ENCODE measurements around the gene FOSL1.
A peak's percentile ranks its signal among the peaks of the same experiment; 100 is the strongest.

FOSL1 gene

DNA sequence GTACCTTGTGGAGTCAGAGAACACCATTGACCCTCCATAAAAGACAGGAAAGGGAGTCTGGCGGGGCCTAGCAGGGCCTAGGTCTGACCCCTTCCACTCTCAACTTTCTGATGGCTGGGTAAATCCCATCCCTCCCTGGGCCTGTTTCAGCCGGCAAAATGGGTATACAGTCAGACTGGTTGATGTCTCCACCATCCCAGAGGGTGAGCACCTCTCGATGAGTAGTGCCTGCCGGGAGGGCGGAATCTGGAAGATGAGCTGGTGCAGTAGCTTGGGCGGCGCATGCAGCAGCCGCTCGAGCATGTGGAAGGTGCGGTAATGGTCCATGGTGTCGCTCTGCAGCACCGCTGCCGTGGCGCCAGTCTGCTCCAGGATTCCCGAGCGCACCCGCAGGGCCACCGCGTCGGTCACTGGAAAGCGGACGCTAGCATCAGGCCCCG lies 12.4 kb downstream of the FOSL1 start:
- no peaks in the 10 kb centered on the region for H3K9me3 Mint-ChIP-seq

DNA sequence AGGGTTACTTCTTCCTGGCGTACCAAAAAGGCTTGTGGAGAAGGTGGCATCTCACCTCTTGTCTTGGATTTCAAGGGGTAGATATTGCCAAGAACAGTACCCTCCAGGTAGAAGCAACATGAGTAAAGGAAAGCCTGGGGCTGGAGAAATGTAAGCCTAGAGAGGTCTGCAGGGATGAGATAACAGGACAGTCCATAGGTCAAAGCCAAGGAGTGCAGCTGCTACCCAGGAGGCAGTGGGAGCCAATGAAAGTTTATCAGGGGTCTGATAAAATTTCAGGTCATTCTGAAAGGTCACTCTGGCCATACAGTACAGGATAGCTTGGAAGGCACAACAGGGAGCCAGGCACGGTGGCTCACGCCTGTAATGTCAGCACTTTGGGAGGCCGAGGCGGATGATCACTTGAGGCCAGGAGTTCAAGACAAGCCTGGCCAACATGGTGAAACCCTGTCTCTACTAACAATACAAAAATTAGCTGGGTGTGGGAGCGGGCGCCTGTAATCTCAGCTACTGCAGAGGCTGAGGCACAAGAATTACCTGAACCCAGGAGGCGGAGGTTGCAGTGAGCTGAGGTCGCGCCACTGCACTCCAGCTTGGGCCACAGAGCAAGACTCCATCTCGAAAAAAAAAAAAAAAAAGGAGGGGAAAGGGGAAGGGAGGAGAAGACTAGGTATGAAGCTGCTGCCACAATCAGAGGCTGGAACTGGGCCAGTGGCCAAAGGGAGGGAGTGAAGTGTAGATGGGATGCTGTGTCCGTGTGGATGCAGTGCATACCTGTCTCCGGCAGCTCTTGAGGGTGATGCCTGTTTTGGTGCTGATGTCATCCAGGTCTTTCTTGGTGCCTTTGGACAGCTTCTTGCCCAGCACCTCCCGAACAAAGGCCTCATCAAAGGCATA lies 13.1 kb downstream of the FOSL1 start:
- Mint-ChIP-seq H3K27ac (peak overlapping the region; percentile 76), H3K9me3 (no peaks in the 10 kb centered on the region), H3K4me3 (peak overlapping the region; percentile 96), H3K36me3 (peaks cover 35% of the 10 kb centered on the region), H3K4me1 (peaks cover 63% of the 10 kb centered on the region), H3K27me3 (no peaks in the 10 kb centered on the region)
- no peak for DNase-seq
- CTCF ChIA-PET = interaction anchor here (0.7 to 10.9 kb wide), 13 partner anchors 9 to 176 kb away, joined by 3 to 142 read pairs (median 7); partner anchors contain the start of genes CFL1, FOSL1, KAT5 and MUS81

More for the DNA sequence above, 12.4 kb downstream of the FOSL1 start:
- Mint-ChIP-seq H3K27me3 (no peaks in the 10 kb centered on the region), H3K4me3 (peak overlapping the region; percentile 96), H3K36me3 (peaks cover 41% of the 10 kb centered on the region), H3K4me1 (peaks cover 69% of the 10 kb centered on the region), H3K27ac (peak overlapping the region; percentile 94)
- CTCF ChIA-PET = interaction anchor here (0.7 to 10.9 kb wide), 21 partner anchors 10 to 176 kb away, joined by 3 to 142 read pairs (median 6); partner anchors contain the start of genes C11orf68, CFL1, FOSL1 and KAT5
- DNase-seq = no peak

DNA sequence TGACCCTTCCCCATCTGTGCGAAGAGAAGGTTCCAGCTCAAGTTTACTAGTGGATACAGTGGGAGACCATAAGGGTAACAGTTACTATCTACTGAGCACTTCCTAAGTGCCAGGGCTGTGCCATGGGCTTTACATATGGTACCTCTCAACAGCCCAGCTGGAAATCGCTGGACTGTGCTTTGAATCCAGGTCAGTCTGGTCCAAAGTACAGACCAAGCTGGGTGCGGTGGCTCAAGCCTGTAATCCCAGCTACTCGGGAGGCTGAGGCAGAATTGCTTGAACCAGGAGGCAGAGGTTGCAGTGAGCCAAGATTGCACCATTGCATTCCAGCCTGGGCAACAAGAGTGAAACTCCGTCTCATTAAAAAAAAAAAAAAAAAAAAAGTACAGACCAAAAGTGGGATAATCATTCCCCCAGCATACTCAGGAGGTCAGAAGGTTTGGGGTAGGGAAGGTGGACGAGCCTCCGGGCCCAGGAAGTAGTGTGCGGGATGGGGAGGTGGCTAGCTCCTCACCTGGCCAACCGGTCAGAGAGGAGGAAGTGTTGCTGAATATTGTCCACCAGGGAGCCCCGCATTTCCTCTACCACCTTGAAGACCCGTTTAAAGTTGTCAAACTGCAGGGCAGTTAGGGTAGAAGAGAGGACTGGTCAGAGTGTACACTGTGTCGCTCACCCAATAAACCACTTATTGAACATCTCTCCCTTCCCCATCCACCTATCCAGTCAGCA lies 14.2 kb downstream of the FOSL1 start:
- CTCF ChIA-PET = interaction anchor here (0.8 to 10.9 kb wide), 22 partner anchors 8 to 174 kb away, joined by 3 to 142 read pairs (median 10); partner anchors contain the start of genes BANF1, CATSPER1, CFL1 and EIF1AD

DNA sequence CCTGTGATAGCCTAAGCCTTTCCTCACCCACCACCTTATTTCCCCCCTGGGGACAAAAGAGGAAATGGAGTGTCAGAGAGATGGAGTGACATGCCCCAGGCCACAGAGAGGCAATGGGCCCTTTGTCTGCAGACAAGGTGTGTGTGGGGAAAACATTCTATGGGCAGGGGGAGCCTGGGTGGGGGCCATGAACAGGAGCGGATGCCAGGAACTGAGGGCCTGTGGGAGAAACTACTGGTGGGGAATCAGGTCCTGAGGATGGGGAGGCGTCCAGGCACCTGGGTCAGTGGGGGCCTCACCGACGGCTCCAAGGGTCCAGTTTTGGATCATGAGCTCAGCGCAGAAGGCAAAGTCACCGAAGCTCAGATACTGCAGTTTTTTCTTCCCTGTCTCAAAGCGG lies 15.0 kb downstream of the FOSL1 start:
- H3K36me3 Mint-ChIP-seq = peaks cover 35% of the 10 kb centered on the region
- CTCF ChIA-PET = interaction anchor here (0.8 to 10.9 kb wide), 33 partner anchors 8 to 173 kb away, joined by 3 to 142 read pairs (median 7); partner anchors contain the start of genes BANF1, C11orf68, CATSPER1 and CFL1
- peaks cover 72% of the 10 kb centered on the region for H3K4me1 Mint-ChIP-seq
- H3K9me3 Mint-ChIP-seq = no peaks in the 10 kb centered on the region
- H3K27ac Mint-ChIP-seq = peak overlapping the region; percentile 58
- H3K4me3 Mint-ChIP-seq = no peak overlapping the region
- H3K27me3 Mint-ChIP-seq = no peaks in the 10 kb centered on the region
- no peak for DNase-seq

More for the DNA sequence above, 14.2 kb downstream of the FOSL1 start:
- Mint-ChIP-seq H3K4me1 (peaks cover 66% of the 10 kb centered on the region), H3K4me3 (peak overlapping the region; percentile 96), H3K27me3 (no peaks in the 10 kb centered on the region), H3K27ac (no peak overlapping the region), H3K36me3 (peaks cover 35% of the 10 kb centered on the region), H3K9me3 (no peaks in the 10 kb centered on the region)
- no peak for DNase-seq

DNA sequence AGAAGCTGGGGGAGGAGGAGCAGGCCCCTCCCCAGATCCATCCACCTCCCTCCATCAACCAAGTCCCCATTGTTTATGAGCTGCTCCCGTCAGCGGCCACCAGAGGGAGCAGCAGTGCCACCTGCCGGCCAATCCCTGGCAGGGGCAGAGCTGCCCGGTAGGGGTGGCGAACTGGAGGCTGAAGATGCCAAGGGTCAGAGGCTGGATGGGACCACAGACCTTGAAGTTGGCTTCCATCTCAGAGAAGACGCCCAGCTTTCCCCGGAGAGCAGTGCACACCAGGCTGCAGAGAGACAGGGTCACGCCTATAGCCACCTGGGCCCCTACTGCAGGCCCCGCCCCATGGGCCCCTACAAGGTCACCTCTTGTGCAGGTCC lies 15.5 kb downstream of the FOSL1 start:
- Mint-ChIP-seq H3K4me1 (peaks cover 71% of the 10 kb centered on the region), H3K4me3 (no peak overlapping the region), H3K27me3 (no peaks in the 10 kb centered on the region), H3K36me3 (peaks cover 35% of the 10 kb centered on the region), H3K27ac (peak overlapping the region; percentile 58), H3K9me3 (no peaks in the 10 kb centered on the region)
- CTCF ChIA-PET = interaction anchor here (0.6 to 10.9 kb wide), 35 partner anchors 8 to 173 kb away, joined by 3 to 142 read pairs (median 7); partner anchors contain the start of genes C11orf68, CATSPER1, CFL1 and FOSL1
- peak; percentile 88 for DNase-seq

DNA sequence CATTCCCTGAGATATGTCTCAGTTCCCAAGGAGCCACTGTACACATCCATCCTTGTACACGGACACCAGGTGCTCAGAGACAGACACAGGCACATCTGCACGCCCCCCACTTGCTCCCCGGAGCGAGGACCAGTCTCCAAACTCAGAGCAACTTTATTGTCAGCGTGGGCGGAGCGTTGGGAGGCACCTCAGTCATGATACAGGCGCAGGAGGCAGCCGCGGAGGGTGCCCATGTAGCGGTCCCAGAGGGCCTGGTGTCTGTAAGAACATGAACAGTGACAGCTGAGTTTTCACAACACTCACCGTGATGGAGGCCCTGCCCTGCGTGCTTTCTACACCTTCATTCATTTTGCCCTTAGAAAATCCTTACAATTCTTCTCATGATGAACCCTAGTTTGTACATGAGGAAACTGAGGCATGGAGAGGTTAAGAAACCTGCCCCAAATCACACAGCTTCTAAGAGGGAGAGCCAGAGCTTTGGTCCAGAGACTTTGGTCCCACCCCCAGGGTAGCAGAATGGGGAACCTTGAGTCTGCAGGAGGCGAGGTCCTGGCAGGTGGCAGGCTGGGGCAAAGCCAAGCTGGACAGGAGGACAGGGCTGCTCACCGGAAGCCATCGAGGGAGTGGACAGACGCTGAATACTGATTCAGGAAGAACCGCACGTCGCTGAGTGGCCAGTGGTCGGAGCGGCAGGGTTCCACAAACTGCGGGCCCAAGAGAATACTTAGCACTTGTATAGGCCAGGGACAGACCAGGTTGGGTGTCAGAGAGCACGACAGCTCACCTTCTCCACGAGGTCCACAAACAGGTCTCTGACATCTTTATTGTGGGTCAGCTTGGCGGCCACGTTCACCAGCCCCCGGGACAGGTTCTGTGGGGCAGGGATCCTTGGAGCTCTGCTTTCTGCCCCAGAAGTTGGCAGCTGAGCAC lies 16.1 kb downstream of the FOSL1 start:
- Mint-ChIP-seq H3K27ac (peak overlapping the region; percentile 58), H3K4me1 (peaks cover 71% of the 10 kb centered on the region), H3K4me3 (no peak overlapping the region), H3K9me3 (no peaks in the 10 kb centered on the region), H3K36me3 (peaks cover 35% of the 10 kb centered on the region), H3K27me3 (no peaks in the 10 kb centered on the region)
- no peak for DNase-seq
- CTCF ChIA-PET = interaction anchor here (0.6 to 10.9 kb wide), 34 partner anchors 10 to 172 kb away, joined by 3 to 142 read pairs (median 6); partner anchors contain the start of genes C11orf68, CATSPER1, CFL1 and FOSL1

DNA sequence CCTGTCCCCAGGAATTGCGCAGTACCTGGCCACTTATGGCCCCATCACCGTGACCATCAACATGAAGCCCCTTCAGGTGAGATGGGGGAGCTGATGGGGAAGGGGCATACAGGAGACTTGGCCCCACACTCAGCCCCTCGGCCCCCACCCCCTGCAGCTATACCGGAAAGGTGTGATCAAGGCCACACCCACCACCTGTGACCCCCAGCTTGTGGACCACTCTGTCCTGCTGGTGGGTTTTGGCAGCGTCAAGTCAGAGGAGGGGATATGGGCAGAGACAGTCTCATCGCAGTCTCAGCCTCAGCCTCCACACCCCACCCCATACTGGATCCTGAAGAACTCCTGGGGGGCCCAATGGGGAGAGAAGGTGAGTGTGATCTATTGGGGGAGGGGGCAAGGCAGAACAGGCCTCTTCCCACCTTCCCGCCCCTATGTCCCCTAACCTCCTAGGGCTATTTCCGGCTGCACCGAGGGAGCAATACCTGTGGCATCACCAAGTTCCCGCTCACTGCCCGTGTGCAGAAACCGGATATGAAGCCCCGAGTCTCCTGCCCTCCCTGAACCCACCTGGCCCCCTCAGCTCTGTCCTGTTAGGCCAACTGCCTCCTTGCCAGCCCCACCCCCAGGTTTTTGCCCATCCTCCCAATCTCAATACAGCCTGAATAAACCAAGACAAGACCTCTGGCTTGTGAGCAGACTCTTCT lies 17.0 kb downstream of the FOSL1 start:
- no peak overlapping the region for H3K27ac Mint-ChIP-seq
- DNase-seq = no peak
- H3K4me1 Mint-ChIP-seq = peaks cover 70% of the 10 kb centered on the region
- no peaks in the 10 kb centered on the region for H3K27me3 Mint-ChIP-seq
- no peaks in the 10 kb centered on the region for H3K9me3 Mint-ChIP-seq
- peaks cover 34% of the 10 kb centered on the region for H3K36me3 Mint-ChIP-seq
- CTCF ChIA-PET = interaction anchor here (0.7 to 10.9 kb wide), 13 partner anchors 9 to 171 kb away, joined by 3 to 142 read pairs (median 14); partner anchors contain the start of genes CFL1, FOSL1, KAT5 and MUS81
- no peak overlapping the region for H3K4me3 Mint-ChIP-seq

DNA sequence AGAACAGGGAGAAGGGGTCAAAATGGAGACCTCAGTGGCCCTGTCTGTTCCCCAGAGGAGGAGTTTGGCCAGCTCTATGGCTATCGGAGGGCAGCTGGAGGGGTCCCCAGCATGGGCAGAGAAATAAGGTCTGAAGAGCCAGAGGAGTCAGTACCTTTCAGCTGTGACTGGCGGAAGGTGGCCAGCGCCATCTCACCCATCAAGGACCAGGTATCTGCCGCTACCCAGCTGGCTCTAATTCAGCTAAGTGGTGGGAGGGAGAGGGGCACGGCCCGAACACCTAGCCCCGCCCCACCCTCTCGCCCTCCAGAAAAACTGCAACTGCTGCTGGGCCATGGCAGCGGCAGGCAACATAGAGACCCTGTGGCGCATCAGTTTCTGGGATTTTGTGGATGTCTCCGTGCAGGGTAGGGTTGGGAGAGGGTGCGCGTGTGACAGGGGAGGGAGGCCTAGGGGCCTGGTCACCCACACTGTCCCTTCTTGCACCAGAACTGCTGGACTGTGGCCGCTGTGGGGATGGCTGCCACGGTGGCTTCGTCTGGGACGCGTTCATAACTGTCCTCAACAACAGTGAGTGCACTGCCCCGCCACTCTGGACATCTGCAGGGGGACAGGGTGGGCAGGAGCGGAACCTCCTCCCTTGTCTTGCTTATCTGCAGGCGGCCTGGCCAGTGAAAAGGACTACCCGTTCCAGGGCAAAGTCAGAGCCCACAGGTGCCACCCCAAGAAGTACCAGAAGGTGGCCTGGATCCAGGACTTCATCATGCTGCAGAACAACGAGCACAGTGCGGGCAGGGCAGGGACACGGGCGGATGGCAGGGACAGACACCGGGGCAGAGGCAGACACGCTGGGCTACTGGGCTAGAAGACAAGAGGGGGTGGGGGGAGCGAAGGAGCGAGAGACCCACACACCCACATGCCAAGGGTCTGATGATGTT lies 17.8 kb downstream of the FOSL1 start:
- Mint-ChIP-seq H3K4me1 (peaks cover 68% of the 10 kb centered on the region), H3K27me3 (no peaks in the 10 kb centered on the region), H3K4me3 (no peak overlapping the region), H3K36me3 (peaks cover 31% of the 10 kb centered on the region), H3K27ac (peak overlapping the region; percentile 16), H3K9me3 (no peaks in the 10 kb centered on the region)
- no peak for DNase-seq
- CTCF ChIA-PET = interaction anchor here (1.4 to 10.9 kb wide), 6 partner anchors 8 to 106 kb away, joined by 4 to 142 read pairs (median 57); partner anchors contain the start of genes CCDC85B, CFL1, FOSL1 and MUS81

DNA sequence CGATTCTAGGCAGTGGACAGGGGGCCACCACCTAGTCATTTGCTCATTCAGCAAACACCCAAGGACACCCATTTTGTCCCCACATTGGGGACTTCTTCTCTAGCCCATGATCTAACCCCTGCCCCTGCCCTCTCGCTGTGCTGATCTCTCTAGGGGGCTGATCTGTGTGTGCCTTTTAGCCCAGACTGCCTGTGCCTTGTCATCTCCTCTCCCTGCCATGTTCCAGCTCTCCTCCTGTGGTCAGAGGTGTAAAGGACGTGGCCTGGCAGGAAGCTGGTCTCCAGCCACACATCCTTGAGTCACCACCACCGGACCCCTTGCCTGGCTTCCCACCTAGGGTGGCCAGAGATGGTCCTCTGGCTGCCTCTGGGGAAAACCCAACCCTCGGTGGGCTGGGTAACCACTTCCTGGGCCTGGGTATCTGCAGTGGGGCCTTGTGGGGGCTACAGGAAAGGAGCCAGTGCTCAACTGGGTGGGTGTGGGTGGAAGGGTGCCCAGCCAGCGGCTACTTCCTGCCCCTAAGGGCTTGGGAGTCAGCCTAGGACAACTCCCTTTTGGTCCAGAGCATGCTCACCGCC lies 19.3 kb downstream of the FOSL1 start:
- H3K27me3 Mint-ChIP-seq = no peaks in the 10 kb centered on the region
- DNase-seq = no peak

DNA sequence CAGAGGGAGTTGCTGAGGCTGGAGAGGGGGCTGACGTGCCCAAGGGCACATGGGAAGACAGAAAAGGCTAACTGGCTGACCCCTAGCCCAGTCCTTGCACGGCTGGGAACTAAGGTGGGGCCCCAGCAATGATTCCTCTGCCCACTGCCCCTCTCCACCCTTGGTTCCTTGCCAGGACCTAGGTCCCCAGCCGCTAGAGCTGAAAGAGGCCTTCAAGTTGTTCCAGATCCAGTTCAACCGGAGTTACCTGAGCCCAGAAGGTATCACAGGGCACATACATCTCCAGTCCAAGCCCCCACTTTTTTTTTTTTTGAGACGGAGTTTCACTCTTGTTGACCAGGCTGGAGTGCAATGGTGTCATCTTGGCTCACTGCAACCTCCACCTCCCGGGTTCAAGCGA lies 20.2 kb downstream of the FOSL1 start:
- Mint-ChIP-seq H3K4me1 (peaks cover 59% of the 10 kb centered on the region), H3K27me3 (no peaks in the 10 kb centered on the region), H3K9me3 (no peaks in the 10 kb centered on the region), H3K27ac (no peak overlapping the region), H3K4me3 (peak overlapping the region; percentile 75), H3K36me3 (peaks cover 11% of the 10 kb centered on the region)
- DNase-seq = no peak
- CTCF ChIA-PET = interaction anchor here (0.6 to 7.8 kb wide), 2 partner anchors 108 to 371 kb away, joined by 3 to 126 read pairs; no protein-coding TSS in a partner anchor

More for the DNA sequence above, 19.3 kb downstream of the FOSL1 start:
- H3K9me3 Mint-ChIP-seq = no peaks in the 10 kb centered on the region
- H3K36me3 Mint-ChIP-seq = peaks cover 19% of the 10 kb centered on the region
- H3K4me3 Mint-ChIP-seq = peak overlapping the region; percentile 75
- CTCF ChIA-PET = interaction anchor here (1.4 to 7.8 kb wide), 3 partner anchors 9 to 107 kb away, joined by 4 to 126 read pairs (median 7); partner anchors contain the start of genes CCDC85B and MUS81
- H3K27ac Mint-ChIP-seq = peak overlapping the region; percentile 85
- H3K4me1 Mint-ChIP-seq = peaks cover 63% of the 10 kb centered on the region

DNA sequence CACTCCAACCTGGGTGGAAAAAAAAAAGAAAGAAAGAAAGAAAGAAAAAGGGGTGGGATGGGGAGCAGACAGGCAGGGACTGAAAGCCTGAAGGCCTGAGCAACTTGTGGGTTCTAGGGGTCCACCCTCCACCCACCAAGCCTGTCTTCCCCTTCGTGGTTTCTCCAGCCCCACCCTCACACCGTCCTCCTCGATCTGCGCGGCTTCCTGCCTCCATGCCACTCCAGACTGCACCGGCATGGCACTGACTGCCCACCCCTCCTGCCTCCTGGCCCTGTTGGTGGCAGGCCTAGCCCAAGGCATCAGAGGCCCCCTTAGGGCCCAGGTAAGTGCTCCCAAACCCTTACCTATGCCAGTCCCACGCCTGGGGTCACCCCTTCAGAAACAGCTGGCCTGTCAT lies 20.6 kb downstream of the FOSL1 start, which contains the start of gene CTSW:
Gene CTSW (plus strand): TSS at position 221 of the 400 bp plus-strand sequence. CDS start 18 bp downstream, at position 239.
- H3K27me3 Mint-ChIP-seq = no peaks in the 10 kb centered on the region
- peak within 1 kb of the TSS; percentile 85 for H3K27ac Mint-ChIP-seq
- H3K4me1 Mint-ChIP-seq = peaks cover 55% of the 10 kb centered on the region
- H3K9me3 Mint-ChIP-seq = no peaks in the 10 kb centered on the region
- peak within 1 kb of the TSS; percentile 75 for H3K4me3 Mint-ChIP-seq
- CTCF ChIA-PET = interaction anchor here (0.6 to 7.8 kb wide), 3 partner anchors 20 to 371 kb away, joined by 3 to 126 read pairs (median 7); partner anchors contain the start of gene MUS81
- H3K36me3 Mint-ChIP-seq = peaks cover 7% of the 10 kb centered on the region
- peak; percentile 68 for DNase-seq

All from activated naive CD4-positive, alpha-beta T cell treated with anti-CD3 and anti-CD28 coated beads, Interleukin-2, amount 10 ng/mL, durations not matched to agents 7 days and 5 days (primary cell).